ENCODE measurements around the gene GPR39.

GPR39 gene

DNA sequence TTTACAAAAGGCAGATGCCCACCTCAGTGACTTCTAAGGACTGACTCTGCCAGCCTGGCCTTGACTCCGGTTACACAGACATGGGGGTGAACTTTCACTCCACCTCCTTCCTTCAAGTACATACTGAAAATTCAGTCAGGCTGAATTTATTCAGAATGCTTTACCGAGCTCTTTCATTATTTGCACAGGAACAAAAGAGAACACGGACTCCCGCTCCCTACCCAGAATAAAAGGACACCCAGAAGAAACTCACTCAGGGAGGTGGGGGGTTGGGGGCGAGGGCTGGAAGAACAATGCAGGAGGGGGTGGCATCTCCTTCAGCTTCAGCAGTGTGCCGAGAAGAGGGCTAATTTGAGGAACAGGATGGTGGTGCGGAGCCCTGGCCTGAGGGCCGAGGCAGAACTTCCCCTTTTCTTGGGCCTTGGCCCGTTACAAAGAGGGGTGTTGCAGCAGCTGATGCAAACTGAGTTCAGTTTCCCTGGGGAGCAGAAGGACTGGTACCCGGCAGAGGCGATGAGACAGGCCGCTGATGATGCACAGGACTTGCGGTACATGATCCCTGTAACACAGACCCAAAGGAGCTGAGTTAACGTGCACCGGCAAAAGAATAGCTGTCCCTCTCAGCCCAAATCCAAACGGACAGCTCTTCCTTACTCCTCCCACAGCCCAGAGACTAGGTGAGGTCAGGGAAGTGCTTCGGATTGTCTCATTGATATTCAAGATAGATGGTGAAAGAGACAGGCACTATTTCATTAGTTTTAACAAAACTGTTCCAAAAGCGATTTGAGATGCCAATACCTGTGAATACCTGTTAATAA, 229.3 kb downstream of the GPR39 start:
- no peak for DNase-seq

- DNase-seq: no peak
Observed at GRCh38 chr2:132646540-132647108, 230.0 kb downstream of the GPR39 start.

GRCh38 chr2:132651115-132652045, 234.8 kb downstream of the GPR39 start:
- DNase-seq: peak; percentile 35

- DNase-seq: no peak
Observed at GRCh38 chr2:132652474-132652873, 235.9 kb downstream of the GPR39 start.

GRCh38 chr2:132654335-132654734, 237.7 kb downstream of the GPR39 start:
- DNase-seq: no peak

GRCh38 chr2:132654968-132655367, 238.4 kb downstream of the GPR39 start:
- no peak for DNase-seq

- no peak for DNase-seq
Observed at GRCh38 chr2:132656266-132656975, 239.8 kb downstream of the GPR39 start.

GRCh38 chr2:132659331-132659730, 242.7 kb downstream of the GPR39 start:
- DNase-seq: no peak

DNA sequence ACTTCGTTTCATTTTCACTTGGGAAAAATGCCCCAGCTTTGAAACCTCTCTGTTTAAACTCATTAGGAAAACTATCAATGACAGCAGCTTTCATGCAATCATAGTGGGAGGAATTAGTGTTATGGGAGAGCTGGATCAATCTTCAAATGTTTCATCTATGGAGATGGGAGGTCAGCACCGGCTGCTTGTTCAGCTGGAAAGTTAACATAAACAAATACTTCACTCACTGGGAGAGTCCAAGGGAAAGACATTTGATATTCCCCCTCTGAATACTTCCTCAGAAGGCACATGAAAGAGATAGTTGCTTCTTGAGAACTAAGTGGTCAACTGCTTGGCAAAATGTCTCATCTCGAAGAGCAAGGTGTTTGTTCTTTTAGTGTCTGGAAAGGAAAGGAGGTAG, 246.1 kb downstream of the GPR39 start:
- DNase-seq: no peak

- DNase-seq: no peak
Observed at GRCh38 chr2:132664096-132664495, 247.5 kb downstream of the GPR39 start.

DNA sequence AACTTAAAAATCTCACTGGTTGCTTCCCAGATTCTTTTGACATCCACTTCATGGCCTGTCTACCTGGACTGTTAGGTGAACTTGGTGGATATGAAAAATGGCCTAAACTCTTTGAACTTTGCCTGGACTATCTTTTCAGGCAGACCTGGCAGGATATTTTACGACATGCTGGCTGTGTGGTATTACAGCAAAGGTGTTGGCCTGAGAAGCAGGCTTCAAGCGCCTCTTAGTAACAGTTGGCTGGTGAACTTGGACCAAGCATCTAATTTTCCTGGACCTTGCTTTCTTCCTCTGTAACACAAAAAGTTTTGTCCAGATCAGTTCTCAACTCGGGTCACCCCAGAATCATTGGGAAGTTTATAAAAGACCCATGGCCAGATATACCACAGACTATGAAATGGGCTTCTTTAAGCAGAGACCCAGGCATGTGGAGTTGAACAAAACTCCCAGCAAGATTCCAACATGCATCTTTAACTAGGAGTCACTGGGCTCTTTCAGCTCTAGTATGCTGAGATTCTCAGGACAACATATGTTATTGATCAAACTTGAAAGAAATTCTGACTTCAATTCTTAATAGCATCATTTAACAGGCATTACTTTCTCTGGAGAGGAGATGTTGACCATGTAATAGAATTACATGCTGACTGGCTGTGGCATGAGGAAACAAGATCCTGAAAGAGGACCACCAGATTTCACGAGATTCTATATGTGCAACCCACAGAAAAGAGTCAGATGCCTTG, 249.0 kb downstream of the GPR39 start:
- DNase-seq: no peak

GRCh38 chr2:132667706-132668105, 251.1 kb downstream of the GPR39 start:
- DNase-seq: peak; percentile 37

DNA sequence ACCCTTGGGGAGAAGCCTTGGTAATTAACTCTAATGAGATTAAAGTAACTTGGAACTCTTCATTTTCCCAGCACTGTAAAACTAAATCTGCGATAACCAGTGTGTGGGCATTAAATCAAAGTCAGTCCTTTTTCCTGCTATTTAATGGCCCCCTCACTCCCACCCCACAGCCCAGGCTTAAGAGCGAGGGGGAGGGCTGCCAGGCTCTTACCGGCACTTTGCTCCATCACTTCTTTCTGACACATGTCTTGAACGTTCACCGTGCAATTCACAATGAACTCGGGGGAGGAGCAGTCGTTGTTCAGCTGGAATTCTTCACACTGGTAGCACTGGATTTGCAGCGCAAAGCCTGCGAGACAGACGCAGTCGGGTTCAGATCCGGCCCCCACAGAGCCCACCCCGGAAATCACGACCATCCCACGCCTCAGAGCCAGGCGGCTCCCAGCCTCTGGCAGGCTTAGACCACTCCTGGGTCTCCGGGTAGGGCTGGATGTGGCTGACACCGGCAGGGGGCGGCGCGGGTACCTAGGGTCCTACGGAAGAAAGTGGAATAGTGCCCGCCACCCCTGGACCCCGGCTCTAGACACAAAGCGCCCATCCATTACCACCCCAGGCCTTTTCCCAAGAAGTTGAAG, 251.7 kb downstream of the GPR39 start:
- DNase-seq: no peak

DNA sequence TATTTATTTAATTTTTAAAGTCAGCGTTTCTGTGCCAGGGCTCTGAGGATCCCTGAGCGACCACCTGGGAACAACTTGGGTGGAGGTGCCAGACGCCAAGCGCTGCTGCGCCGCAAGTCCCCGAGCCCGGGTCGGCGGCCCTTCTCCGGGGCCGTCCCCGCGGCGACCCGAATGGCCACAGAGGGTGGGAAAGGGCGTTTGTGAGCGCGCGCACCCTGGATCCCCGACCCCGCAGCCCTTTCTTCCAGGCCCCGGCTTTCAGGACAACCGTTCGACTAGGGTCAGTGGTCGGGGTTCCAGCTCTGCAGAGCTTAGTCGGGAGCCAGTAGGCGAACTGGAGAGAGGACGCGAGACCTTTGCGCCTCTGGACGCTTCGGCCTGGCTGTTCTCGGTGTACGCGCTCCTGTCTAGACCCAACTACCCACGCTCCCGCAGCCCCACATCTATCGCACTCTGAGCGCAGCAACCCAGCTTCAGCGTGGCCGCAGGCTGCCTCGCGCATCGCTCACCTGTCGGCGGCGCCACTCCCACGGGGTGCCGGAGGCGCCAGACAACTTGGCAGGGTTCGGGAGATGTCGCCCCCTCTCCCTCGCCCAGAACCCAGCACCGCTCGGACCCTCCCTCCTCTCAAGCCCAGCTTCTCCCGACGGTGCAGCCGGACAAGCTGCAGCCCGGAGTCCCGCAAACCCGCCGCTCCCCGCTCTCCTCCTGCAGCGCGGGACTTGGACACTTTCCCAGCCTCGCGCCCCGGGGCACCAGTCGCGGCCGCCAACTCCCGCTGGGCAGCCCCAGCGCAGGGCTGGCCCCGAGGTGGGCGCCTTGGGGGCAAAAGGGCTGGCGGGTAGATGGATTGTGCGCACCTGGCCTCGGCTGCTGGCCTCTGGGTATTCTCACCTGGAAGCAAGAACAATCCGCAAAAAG, 252.6 kb downstream of the GPR39 start:
- no peak for DNase-seq

- no peak for DNase-seq
Observed at GRCh38 chr2:132669908-132670495, 253.4 kb downstream of the GPR39 start, which contains the start of gene LYPD1. TSS of gene LYPD1 (minus strand) at chr2:132670205. CDS start at chr2:132669932, 273 bp downstream.

DNA sequence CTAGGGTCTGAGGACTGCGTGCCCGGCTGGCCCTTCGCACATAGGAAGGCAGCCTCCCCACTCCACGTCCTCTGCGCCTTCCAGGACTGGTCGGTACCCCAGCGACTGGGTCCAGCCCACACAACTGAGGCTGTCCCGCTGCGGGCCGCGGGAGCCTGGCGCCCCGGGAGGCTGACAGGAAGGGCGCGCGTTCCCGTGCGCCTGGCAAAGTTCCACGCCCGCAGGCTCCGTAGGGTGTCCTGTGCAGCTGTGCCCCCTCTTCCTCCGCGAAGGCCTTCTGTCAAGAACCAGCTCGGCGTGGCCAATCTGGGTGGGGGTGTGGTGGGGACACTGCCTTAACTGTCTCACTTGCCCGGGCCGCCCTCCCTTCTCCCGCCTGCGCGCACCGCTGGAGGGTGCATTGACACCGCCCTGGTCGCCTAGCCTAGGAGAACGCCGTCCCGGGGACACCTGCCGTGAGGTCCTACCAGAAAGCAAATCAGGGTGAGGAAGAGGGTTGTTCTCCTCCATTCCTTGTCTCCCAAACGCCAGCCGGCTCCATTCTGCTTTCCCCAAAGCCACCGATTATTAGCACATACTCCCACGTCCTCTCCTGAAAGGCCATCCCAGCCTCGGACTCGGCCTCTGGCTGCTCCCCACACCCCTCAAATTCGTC, 254.0 kb downstream of the GPR39 start:
- no peak for DNase-seq

DNA sequence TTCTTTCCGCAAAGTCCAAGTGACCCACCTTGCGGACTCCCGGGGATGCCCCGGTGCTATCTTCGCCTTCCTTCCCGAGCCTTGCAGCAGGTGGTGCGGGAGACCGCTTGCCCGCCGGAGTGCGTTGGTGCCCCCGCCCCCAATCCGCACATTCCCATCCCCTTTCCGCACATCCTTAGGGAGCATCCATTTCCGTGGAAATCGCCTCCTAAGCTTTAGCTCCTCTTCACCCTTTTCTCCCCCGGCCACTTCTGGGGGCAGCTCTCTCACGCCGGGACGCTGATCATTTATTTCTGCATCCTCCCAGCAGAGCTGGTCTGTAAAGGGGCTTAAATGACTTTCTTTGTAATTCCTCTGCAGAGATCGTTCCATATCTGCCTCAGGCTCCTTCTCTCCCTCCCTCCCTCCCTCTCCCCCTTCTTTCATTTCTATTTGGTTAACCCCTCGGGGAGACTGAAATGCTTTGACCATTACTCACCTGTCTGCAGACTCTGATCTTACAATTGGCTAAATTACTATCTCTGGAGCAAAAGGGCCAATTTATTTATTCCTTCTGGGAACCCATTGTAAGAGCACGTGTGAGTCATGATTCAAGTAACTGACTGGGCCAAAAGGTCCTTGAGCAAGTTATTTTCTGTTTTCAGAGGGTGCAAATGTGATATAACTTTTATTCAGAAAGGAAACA, 254.7 kb downstream of the GPR39 start:
- peak; percentile 79 for DNase-seq

- no peak for DNase-seq
Observed at GRCh38 chr2:132676999-132677398, 260.4 kb downstream of the GPR39 start.
